ENCODE results near the gene ABCB8. TPM values are rescaled to one million over a fixed set of nuclear protein-coding genes. Genes with fewer than 3 reads are reported as not detected.

The ABCB8 gene
- total and polyA plus RNA-seq, 9 of the 15 experiments (the other 6 are each of a cell fraction or from before 2014, with no cell fraction given), result 7.6 to 106 (median 36.3) TPM

GRCh38 chr7:151063212-151063561, 34.9 kb downstream of the ABCB8 start (continued):
- TF ChIP-seq ARID2 (IDR thresholded peaks at IDR 0.05) (no peak), GATA2 (CRISPR knock-in tag; IDR thresholded peaks at IDR 0.05) (no peak), NCOA6 (IDR thresholded peaks at IDR 0.05) (no peak), ZNF175 (CRISPR knock-in tag; IDR thresholded peaks at IDR 0.05; ENCODE audit: low read depth) (0 out of 2 replicates have a peak, but pooled peaks have one; percentile 47), E2F8 (IDR thresholded peaks at IDR 0.05; ENCODE audit: low read depth, partially characterized antibody) (no peak), CBX3 (IDR thresholded peaks at IDR 0.05; ENCODE audit: borderline replicate concordance in 1 of 2, low read length in 2 of 2) (0 out of 3 replicates have a peak, but pooled peaks of 1 of the 2 experiments have one; percentile 6), FOSL1 (tag; conservative IDR thresholded peaks at IDR 0.05) (peak; percentile 60), NR1H2 (CRISPR knock-in tag; IDR thresholded peaks at IDR 0.05) (no peak), ZNF347 (CRISPR knock-in tag; IDR thresholded peaks at IDR 0.05; ENCODE audit: low read depth) (no peak), RBM14 (IDR thresholded peaks at IDR 0.05; ENCODE audit: borderline replicate concordance, insufficient read depth, low read depth, low read length) (no peak), MIER1 (IDR thresholded peaks at IDR 0.05; ENCODE audit: low read depth) (no peak)
- TF ChIP-seq, protein P1, sequence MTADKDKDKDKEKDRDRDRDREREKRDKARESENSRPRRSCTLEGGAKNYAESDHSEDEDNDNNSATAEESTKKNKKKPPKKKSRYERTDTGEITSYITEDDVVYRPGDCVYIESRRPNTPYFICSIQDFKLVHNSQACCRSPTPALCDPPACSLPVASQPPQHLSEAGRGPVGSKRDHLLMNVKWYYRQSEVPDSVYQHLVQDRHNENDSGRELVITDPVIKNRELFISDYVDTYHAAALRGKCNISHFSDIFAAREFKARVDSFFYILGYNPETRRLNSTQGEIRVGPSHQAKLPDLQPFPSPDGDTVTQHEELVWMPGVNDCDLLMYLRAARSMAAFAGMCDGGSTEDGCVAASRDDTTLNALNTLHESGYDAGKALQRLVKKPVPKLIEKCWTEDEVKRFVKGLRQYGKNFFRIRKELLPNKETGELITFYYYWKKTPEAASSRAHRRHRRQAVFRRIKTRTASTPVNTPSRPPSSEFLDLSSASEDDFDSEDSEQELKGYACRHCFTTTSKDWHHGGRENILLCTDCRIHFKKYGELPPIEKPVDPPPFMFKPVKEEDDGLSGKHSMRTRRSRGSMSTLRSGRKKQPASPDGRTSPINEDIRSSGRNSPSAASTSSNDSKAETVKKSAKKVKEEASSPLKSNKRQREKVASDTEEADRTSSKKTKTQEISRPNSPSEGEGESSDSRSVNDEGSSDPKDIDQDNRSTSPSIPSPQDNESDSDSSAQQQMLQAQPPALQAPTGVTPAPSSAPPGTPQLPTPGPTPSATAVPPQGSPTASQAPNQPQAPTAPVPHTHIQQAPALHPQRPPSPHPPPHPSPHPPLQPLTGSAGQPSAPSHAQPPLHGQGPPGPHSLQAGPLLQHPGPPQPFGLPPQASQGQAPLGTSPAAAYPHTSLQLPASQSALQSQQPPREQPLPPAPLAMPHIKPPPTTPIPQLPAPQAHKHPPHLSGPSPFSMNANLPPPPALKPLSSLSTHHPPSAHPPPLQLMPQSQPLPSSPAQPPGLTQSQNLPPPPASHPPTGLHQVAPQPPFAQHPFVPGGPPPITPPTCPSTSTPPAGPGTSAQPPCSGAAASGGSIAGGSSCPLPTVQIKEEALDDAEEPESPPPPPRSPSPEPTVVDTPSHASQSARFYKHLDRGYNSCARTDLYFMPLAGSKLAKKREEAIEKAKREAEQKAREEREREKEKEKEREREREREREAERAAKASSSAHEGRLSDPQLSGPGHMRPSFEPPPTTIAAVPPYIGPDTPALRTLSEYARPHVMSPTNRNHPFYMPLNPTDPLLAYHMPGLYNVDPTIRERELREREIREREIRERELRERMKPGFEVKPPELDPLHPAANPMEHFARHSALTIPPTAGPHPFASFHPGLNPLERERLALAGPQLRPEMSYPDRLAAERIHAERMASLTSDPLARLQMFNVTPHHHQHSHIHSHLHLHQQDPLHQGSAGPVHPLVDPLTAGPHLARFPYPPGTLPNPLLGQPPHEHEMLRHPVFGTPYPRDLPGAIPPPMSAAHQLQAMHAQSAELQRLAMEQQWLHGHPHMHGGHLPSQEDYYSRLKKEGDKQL (CRISPR knock-in tag; IDR thresholded peaks at IDR 0.05; ENCODE audit: borderline replicate concordance), result no peak
- TF ChIP-seq, protein P2, sequence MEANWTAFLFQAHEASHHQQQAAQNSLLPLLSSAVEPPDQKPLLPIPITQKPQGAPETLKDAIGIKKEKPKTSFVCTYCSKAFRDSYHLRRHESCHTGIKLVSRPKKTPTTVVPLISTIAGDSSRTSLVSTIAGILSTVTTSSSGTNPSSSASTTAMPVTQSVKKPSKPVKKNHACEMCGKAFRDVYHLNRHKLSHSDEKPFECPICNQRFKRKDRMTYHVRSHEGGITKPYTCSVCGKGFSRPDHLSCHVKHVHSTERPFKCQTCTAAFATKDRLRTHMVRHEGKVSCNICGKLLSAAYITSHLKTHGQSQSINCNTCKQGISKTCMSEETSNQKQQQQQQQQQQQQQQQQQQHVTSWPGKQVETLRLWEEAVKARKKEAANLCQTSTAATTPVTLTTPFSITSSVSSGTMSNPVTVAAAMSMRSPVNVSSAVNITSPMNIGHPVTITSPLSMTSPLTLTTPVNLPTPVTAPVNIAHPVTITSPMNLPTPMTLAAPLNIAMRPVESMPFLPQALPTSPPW (CRISPR knock-in tag; IDR thresholded peaks at IDR 0.05), result peak; percentile 44
- TF ChIP-seq, protein P3, sequence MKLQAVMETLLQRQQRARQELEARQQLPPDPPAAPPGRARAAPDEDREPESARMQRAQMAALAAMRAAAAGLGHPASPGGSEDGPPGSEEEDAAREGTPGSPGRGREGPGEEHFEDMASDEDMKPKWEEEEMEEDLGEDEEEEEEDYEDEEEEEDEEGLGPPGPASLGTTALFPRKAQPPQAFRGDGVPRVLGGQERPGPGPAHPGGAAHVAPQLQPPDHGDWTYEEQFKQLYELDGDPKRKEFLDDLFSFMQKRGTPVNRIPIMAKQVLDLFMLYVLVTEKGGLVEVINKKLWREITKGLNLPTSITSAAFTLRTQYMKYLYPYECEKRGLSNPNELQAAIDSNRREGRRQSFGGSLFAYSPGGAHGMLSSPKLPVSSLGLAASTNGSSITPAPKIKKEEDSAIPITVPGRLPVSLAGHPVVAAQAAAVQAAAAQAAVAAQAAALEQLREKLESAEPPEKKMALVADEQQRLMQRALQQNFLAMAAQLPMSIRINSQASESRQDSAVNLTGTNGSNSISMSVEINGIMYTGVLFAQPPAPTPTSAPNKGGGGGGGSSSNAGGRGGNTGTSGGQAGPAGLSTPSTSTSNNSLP (IDR thresholded peaks at IDR 0.05; ENCODE audit: borderline replicate concordance, low read depth, low read length), result no peak
- TF ChIP-seq, protein P4, sequence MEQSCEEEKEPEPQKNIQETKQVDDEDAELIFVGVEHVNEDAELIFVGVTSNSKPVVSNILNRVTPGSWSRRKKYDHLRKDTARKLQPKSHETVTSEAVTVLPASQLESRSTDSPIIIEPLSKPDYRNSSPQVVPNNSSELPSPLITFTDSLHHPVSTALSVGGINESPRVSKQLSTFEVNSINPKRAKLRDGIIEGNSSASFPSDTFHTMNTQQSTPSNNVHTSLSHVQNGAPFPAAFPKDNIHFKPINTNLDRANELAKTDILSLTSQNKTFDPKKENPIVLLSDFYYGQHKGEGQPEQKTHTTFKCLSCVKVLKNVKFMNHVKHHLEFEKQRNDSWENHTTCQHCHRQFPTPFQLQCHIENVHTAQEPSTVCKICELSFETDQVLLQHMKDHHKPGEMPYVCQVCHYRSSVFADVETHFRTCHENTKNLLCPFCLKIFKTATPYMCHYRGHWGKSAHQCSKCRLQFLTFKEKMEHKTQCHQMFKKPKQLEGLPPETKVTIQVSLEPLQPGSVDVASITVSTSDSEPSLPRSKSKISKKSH (CRISPR knock-in tag; IDR thresholded peaks at IDR 0.05), result no peak

Data from K562 (cell line).